ENCODE measurements around the gene UMPS. TPM values are rescaled to one million over a fixed set of nuclear protein-coding genes. Genes with fewer than 3 reads are reported as not detected.

UMPS gene
- total and polyA plus RNA-seq, 2 of the 4 experiments (the other 2 are of a cell fraction): 18.7 to 26.7 TPM

- Histone ChIP-seq H2BK120ac (ENCODE audit: low read depth, low read length) (no peak overlapping the region), H3K27ac (ENCODE audit: insufficient read depth, low read length) (no peak overlapping the region), H4K91ac (ENCODE audit: insufficient read depth, low read depth, low read length) (no peak overlapping the region), H4K5ac (ENCODE audit: low read depth, low read length) (no peak overlapping the region), H3K9ac (ENCODE audit: low read depth, low read length) (no peak overlapping the region), H3K4me2 (ENCODE audit: low read depth, low read length) (no peak overlapping the region), H4K8ac (ENCODE audit: low read depth in 2 of 2, low read length in 2 of 2) (no peak overlapping the region), H3K56ac (ENCODE audit: extremely low read depth, insufficient read depth, low read length) (no peak overlapping the region), H3K18ac (ENCODE audit: low read depth, low read length) (no peak overlapping the region), H2AK5ac (ENCODE audit: low read depth, low read length) (no peak overlapping the region), H3K14ac (replicated peaks; ENCODE audit: low read depth, low read length) (no peak overlapping the region), H3K79me1 (ENCODE audit: low read depth in 1 of 2, low read length in 2 of 2) (no peaks in the 10 kb centered on the region), H3K27me3 (ENCODE audit: control insufficient read depth, insufficient read depth, low read length) (peaks cover 11% of the 10 kb centered on the region), H4K20me1 (ENCODE audit: insufficient read depth, low read length) (no peaks in the 10 kb centered on the region), H3K4me1 (ENCODE audit: control insufficient read depth, insufficient read depth, low read length) (no peaks in the 10 kb centered on the region), H3K9me3 (ENCODE audit: control insufficient read depth, insufficient read depth, low read length) (no peaks in the 10 kb centered on the region), H2BK20ac (ENCODE audit: low read depth, low read length) (no peak overlapping the region), H3K4me3 (ENCODE audit: insufficient read depth, low read depth, low read length) (no peak overlapping the region), H3K9me1 (ENCODE audit: insufficient read depth, low read length) (no peaks in the 10 kb centered on the region), H3K23ac (ENCODE audit: low read depth, low read length) (no peak overlapping the region), H3K36me3 (ENCODE audit: control insufficient read depth, insufficient read depth, low read length) (no peaks in the 10 kb centered on the region), H2AK9ac (replicated peaks; ENCODE audit: low read depth, low read length, poor library complexity) (no peak overlapping the region), H3K4ac (ENCODE audit: low read depth, low read length) (no peak overlapping the region), H2BK15ac (ENCODE audit: low read depth, low read length) (no peak overlapping the region), H2AFZ (replicated peaks; ENCODE audit: low read length, poor library complexity) (no peak overlapping the region), H2BK5ac (ENCODE audit: low read depth, low read length, poor library complexity, severe bottlenecking) (no peak overlapping the region)
- 84% methylated on average over 2 of the region's 2 CpGs; no CpG with 5 or more reads in 1 of the 2 experiments for WGBS, 2 experiments (ENCODE audit: extremely low coverage in 2 of 2, insufficient read length in 1 of 2)
- ChIA-PET POLR2A (ENCODE audit: unreplicated experiment) (no interaction called here), CTCF (interaction anchor here (0.6 kb wide), 1 partner anchor 22 kb away, joined by 3 read pairs; no protein-coding TSS in a partner anchor)
- DNase-seq (no peak), ATAC-seq (ENCODE audit: low read depth) (no peak)
- dilution Hi-C loops (cut with HindIII; ENCODE audit: low sequenced_read_pairs, unreplicated experiment): no loop called here
- in situ Hi-C loops (cut with MboI; ENCODE audit: low sequenced_read_pairs): no loop called here
- no TSS peak for BruUV-seq (replicated peaks)
- TF ChIP-seq CEBPB (IDR thresholded peaks at IDR 0.05; ENCODE audit: low read depth, low read length): no peak
- TF ChIP-seq MAZ (IDR thresholded peaks at IDR 0.05; ENCODE audit: borderline replicate concordance, low read depth, low read length): no peak
- no peak for TF ChIP-seq FOS (IDR thresholded peaks at IDR 0.05; ENCODE audit: low read depth, low read length)
- TF ChIP-seq CHD1 (IDR thresholded peaks at IDR 0.05; ENCODE audit: low read depth, low read length): no peak
- no peak for TF ChIP-seq NFE2L2 (IDR thresholded peaks at IDR 0.05; ENCODE audit: low read depth, low read length)
- no peak for TF ChIP-seq MAFK (IDR thresholded peaks at IDR 0.05; ENCODE audit: low read depth, low read length)
- no peak for TF ChIP-seq RAD21 (IDR thresholded peaks at IDR 0.05; ENCODE audit: low read length)
- TF ChIP-seq MXI1 (IDR thresholded peaks at IDR 0.05; ENCODE audit: borderline replicate concordance, low read depth, low read length): no peak
- TF ChIP-seq RFX5 (IDR thresholded peaks at IDR 0.05; ENCODE audit: low read depth, low read length): no peak
- no peak for TF ChIP-seq POLR2A (IDR thresholded peaks at IDR 0.05; ENCODE audit: low read depth, low read length)
- TF ChIP-seq SMC3 (IDR thresholded peaks at IDR 0.05; ENCODE audit: low read depth, low read length): no peak
- no peak for TF ChIP-seq BHLHE40 (IDR thresholded peaks at IDR 0.05; ENCODE audit: low read depth, low read length)
- TF ChIP-seq ELK1 (IDR thresholded peaks at IDR 0.05; ENCODE audit: borderline replicate concordance, low read depth, low read length): no peak
- intact Hi-C loops (cut with micrococcal nuclease): no loop called here
Observed at GRCh38 chr3:124722589-124722988, 7.7 kb upstream of the UMPS start.
